ENCODE data around the gene ALOX12B.
"Not testable (repeated sequence)": the region's sequence is repeated elsewhere in the genome, so short reads cannot be mapped to it uniquely, and the experiment has no call there.

ALOX12B gene

GRCh38 chr17:8064561-8065019 lies 22.9 kb downstream of the ALOX12B start:
- no peak for DNase-seq (ENCODE audit: low spot score)

GRCh38 chr17:8063761-8064534 lies 23.6 kb downstream of the ALOX12B start:
- no peak for DNase-seq (ENCODE audit: low spot score)

GRCh38 chr17:8062807-8063483 lies 24.6 kb downstream of the ALOX12B start:
- DNase-seq (ENCODE audit: low spot score) = no peak

GRCh38 chr17:8062435-8062806 lies 25.1 kb downstream of the ALOX12B start:
- no peak for DNase-seq (ENCODE audit: low spot score)

- DNase-seq (ENCODE audit: low spot score) = not testable (repeated sequence)
Observed at GRCh38 chr17:8061851-8062250, 25.7 kb downstream of the ALOX12B start.

- DNase-seq (ENCODE audit: low spot score) = peak; percentile 74
Observed at GRCh38 chr17:8060274-8060673, 27.2 kb downstream of the ALOX12B start.

- DNase-seq (ENCODE audit: low spot score) = no peak
Observed at GRCh38 chr17:8059131-8059530, 28.4 kb downstream of the ALOX12B start.

GRCh38 chr17:8057691-8058114 lies 29.8 kb downstream of the ALOX12B start:
- DNase-seq (ENCODE audit: low spot score) = peak; percentile 84

- no peak for DNase-seq (ENCODE audit: low spot score)
Observed at GRCh38 chr17:8056976-8057625, 30.4 kb downstream of the ALOX12B start.

GRCh38 chr17:8056232-8056975 lies 31.1 kb downstream of the ALOX12B start:
- DNase-seq (ENCODE audit: low spot score) = peak; percentile 56

GRCh38 chr17:8055851-8056231 lies 31.7 kb downstream of the ALOX12B start:
- DNase-seq (ENCODE audit: low spot score) = no peak

- DNase-seq (ENCODE audit: low spot score) = no peak
Observed at GRCh38 chr17:8053600-8053999, 33.9 kb downstream of the ALOX12B start.

- DNase-seq (ENCODE audit: low spot score) = no peak
Observed at GRCh38 chr17:8052256-8053252, 35.0 kb downstream of the ALOX12B start.

GRCh38 chr17:8051831-8052230 lies 35.7 kb downstream of the ALOX12B start:
- DNase-seq (ENCODE audit: low spot score) = no peak

GRCh38 chr17:8048736-8049135 lies 38.8 kb downstream of the ALOX12B start:
- DNase-seq (ENCODE audit: low spot score) = no peak

GRCh38 chr17:8048236-8048635 lies 39.3 kb downstream of the ALOX12B start:
- DNase-seq (ENCODE audit: low spot score) = no peak

GRCh38 chr17:8047769-8048110 lies 39.8 kb downstream of the ALOX12B start:
- DNase-seq (ENCODE audit: low spot score) = no peak

GRCh38 chr17:8046929-8047768 lies 40.4 kb downstream of the ALOX12B start:
- DNase-seq (ENCODE audit: low spot score) = no peak

GRCh38 chr17:8046306-8046928 lies 41.1 kb downstream of the ALOX12B start:
- DNase-seq (ENCODE audit: low spot score) = no peak

Data from hepatic stellate cell (primary cell).